Endodermal cell (in vitro differentiated cells): ENCODE measurements around the gene LMO1. TPM values are rescaled to one million over a fixed set of nuclear protein-coding genes. Genes with fewer than 3 reads are reported as not detected.

Source experiments
- DNase-seq: peaks from one replicate; pipeline ENCODE4 v3.0.0-alpha.2; 2017
- H3K27ac ChIP-seq: 2 replicates; pipeline ENCODE4 v1.5.1; 2013; ENCODE audit warnings: mild to moderate bottlenecking, low read depth, low read length, moderate library complexity
- H3K27me3 ChIP-seq: 2 replicates; pipeline ENCODE4 v1.6.1; 2013; ENCODE audit warnings: mild to moderate bottlenecking, low read length, moderate library complexity; ENCODE audit not compliant: insufficient read depth, control insufficient read depth, poor library complexity, severe bottlenecking
- H3K36me3 ChIP-seq: 2 replicates; pipeline ENCODE4 v1.7.0; 2013; ENCODE audit warnings: mild to moderate bottlenecking, low read length, moderate library complexity; ENCODE audit not compliant: control insufficient read depth, insufficient read depth
- H3K4me1 ChIP-seq: one replicate; pipeline ENCODE4 v1.7.0; 2013; ENCODE audit warnings: low read length; ENCODE audit not compliant: control insufficient read depth, insufficient read depth
- H3K4me3 ChIP-seq: 2 replicates; pipeline ENCODE4 v1.5.1; 2013; ENCODE audit warnings: mild to moderate bottlenecking, low read length, moderate library complexity
- H3K9ac ChIP-seq: 2 replicates; pipeline ENCODE4 v1.6.1; 2013; ENCODE audit warnings: mild to moderate bottlenecking, low read length, moderate library complexity; ENCODE audit not compliant: poor library complexity, severe bottlenecking; ENCODE audit errors: extremely low read depth
- H3K9me3 ChIP-seq: 2 replicates; pipeline ENCODE4 v1.6.1; 2013; ENCODE audit warnings: mild to moderate bottlenecking, low read length, moderate library complexity; ENCODE audit not compliant: control insufficient read depth
- H3K27ac Mint-ChIP-seq: 2 replicates; pipeline ENCODE4 v1.8.0; 2020; ENCODE audit warnings: mixed read lengths
- H3K27me3 Mint-ChIP-seq: 2 replicates; pipeline ENCODE4 v1.8.0; 2021; ENCODE audit warnings: mild to moderate bottlenecking, mixed read lengths; ENCODE audit not compliant: insufficient read depth
- H3K36me3 Mint-ChIP-seq: 2 replicates; pipeline ENCODE4 v1.8.0; 2020; ENCODE audit warnings: low read depth, mixed read lengths
- H3K4me1 Mint-ChIP-seq: 2 replicates; pipeline ENCODE4 v1.8.0; 2020; ENCODE audit warnings: mixed read lengths
- H3K4me3 Mint-ChIP-seq: 2 replicates; pipeline ENCODE4 v1.8.0; 2020; ENCODE audit warnings: mild to moderate bottlenecking, moderate library complexity, mixed read lengths
- H3K9me3 Mint-ChIP-seq: 2 replicates; pipeline ENCODE4 v1.8.0; 2020; ENCODE audit warnings: mild to moderate bottlenecking, mixed read lengths
- CTCF ChIP-seq: fragments of 200-600 bp; sonication (generic); conservative IDR thresholded peaks from 2 replicates; pipeline ENCODE4 v1.5.0; 2021; ENCODE audit warnings: antibody characterized with exemption, mild to moderate bottlenecking
- WGBS, 2 experiments: methylation state at CpG; one replicate each; pipeline versions ENCODE4 v1.1.5 to v1.1.7; 2013; ENCODE audit warnings: missing lambda C conversion rate in 2 of 2, mixed read lengths in 1 of 2; ENCODE audit not compliant: insufficient coverage in 1 of 2, insufficient read length in 1 of 2; 5-methylcytosine and 5-hydroxymethylcytosine counted together
- total RNA-seq, 2 donors: library from RNA; stranded (reverse); fragmentation: NEBNext Ultra II Directional in 1 of 2; extraction: Animal tissue kit (Norgen Biotek cat#: 25700) in 1 of 2; gene quantifications; 2 replicates in 1 of 2; 3 replicates in 1 of 2; pipeline ENCODE4 v1.2.1, GENCODE V29; 2021

LMO1 gene
- total RNA-seq, 2 donors from 2014 or later: 0.46 TPM; not detected in 1

- WGBS, 2 experiments: 86 to 97% methylated on average over 5 to 13 of the region's 13 CpGs
- Histone ChIP-seq H3K9me3 (no peaks in the 10 kb centered on the region), H3K27me3 (peaks cover 10% of the 10 kb centered on the region), H3K36me3 (no peaks in the 10 kb centered on the region), H3K4me1 (peaks cover 11% of the 10 kb centered on the region), H3K27ac (peak overlapping the region; percentile 72), H3K4me3 (no peak overlapping the region), H3K9ac (no peak overlapping the region)
- Mint-ChIP-seq H3K4me3 (no peak overlapping the region), H3K36me3 (no peaks in the 10 kb centered on the region), H3K9me3 (no peaks in the 10 kb centered on the region), H3K27ac (no peak overlapping the region), H3K27me3 (peaks cover 14% of the 10 kb centered on the region), H3K4me1 (peaks cover 14% of the 10 kb centered on the region)
- TF ChIP-seq CTCF: no peak
- no peak for DNase-seq
Observed at GRCh38 chr11:8288824-8289491, 25.3 kb upstream of the LMO1 start.

DNA sequence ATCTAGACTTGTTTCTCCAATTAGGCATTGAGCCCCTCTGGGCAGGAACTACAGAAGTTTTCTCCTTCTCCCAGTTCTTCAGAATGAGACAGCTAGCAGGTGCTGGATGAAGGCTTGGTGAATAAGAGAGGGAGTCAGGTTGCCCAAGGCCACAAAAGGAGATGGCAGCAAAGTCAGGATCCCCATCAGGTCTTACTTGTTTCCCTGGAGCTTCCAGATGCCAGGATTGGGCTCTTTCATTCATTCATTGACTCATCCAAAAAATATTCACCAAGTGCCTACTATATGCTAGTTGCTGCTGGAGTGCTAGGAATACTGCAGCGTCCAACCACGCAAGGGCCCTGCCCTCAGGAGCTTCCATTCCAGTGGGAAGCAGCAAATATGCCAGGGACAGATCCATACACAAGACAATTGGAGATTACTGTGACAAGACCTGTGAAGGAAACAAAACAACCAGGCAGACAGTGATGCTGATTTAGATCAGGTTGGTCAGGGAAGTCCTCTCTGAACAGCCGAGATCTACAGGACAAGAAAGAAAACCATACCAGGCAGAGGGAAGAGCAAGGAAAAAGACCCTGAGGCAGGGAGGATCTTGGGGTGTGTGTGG, 24.6 kb upstream of the LMO1 start:
- H3K27me3 Mint-ChIP-seq: peaks cover 14% of the 10 kb centered on the region

GRCh38 chr11:8287703-8288102, 24.0 kb upstream of the LMO1 start:
- Histone ChIP-seq H3K4me1 (peaks cover 16% of the 10 kb centered on the region), H3K4me3 (no peak overlapping the region), H3K9me3 (no peaks in the 10 kb centered on the region), H3K9ac (no peak overlapping the region), H3K27ac (no peak overlapping the region), H3K36me3 (no peaks in the 10 kb centered on the region), H3K27me3 (peaks cover 16% of the 10 kb centered on the region)
- DNase-seq: no peak
- no peak for TF ChIP-seq CTCF
- Mint-ChIP-seq H3K4me3 (no peak overlapping the region), H3K36me3 (no peaks in the 10 kb centered on the region), H3K27ac (no peak overlapping the region), H3K27me3 (peaks cover 14% of the 10 kb centered on the region), H3K4me1 (peaks cover 14% of the 10 kb centered on the region), H3K9me3 (no peaks in the 10 kb centered on the region)

More for the DNA sequence above, 24.6 kb upstream of the LMO1 start:
- Mint-ChIP-seq H3K4me1 (peaks cover 14% of the 10 kb centered on the region), H3K27ac (no peak overlapping the region), H3K36me3 (no peaks in the 10 kb centered on the region), H3K4me3 (no peak overlapping the region), H3K9me3 (no peaks in the 10 kb centered on the region)
- Histone ChIP-seq H3K36me3 (no peaks in the 10 kb centered on the region), H3K27ac (no peak overlapping the region), H3K27me3 (peaks cover 10% of the 10 kb centered on the region), H3K9ac (no peak overlapping the region), H3K4me3 (no peak overlapping the region), H3K9me3 (no peaks in the 10 kb centered on the region), H3K4me1 (peaks cover 11% of the 10 kb centered on the region)
- no peak for DNase-seq
- TF ChIP-seq CTCF: no peak
- 61 to 100% methylated on average over 2 to 3 of the region's 3 CpGs for WGBS, 2 experiments
